GM19397 (cell line): ENCODE measurements around the gene GMDS.
"Not testable (repeated sequence)": the region's sequence is repeated elsewhere in the genome, so short reads cannot be mapped to it uniquely, and the experiment has no call there.

Experiments
- ATAC-seq: cut with Tn5 transposase; IDR thresholded peaks from one replicate; pipeline ENCODE4 v1.9.1; 2021; ENCODE audit warnings: mild to moderate bottlenecking, moderate library complexity; ENCODE audit not compliant: unreplicated experiment

The GMDS gene

GRCh38 chr6:1848752-1849151 is 396.7 kb downstream of the GMDS start:
- no peak for ATAC-seq

- no peak for ATAC-seq
Observed at GRCh38 chr6:1846611-1847010, 398.8 kb downstream of the GMDS start.

GRCh38 chr6:1845543-1845942 is 399.9 kb downstream of the GMDS start:
- ATAC-seq, result not testable (repeated sequence)

GRCh38 chr6:1842334-1842733 is 403.1 kb downstream of the GMDS start:
- no peak for ATAC-seq

GRCh38 chr6:1841136-1841535 is 404.3 kb downstream of the GMDS start:
- ATAC-seq, result no peak

GRCh38 chr6:1840491-1841121 is 404.8 kb downstream of the GMDS start:
- ATAC-seq, result no peak

GRCh38 chr6:1839361-1839760 is 406.0 kb downstream of the GMDS start:
- no peak for ATAC-seq

GRCh38 chr6:1838604-1839213 is 406.7 kb downstream of the GMDS start:
- ATAC-seq, result no peak

- ATAC-seq, result no peak
Observed at GRCh38 chr6:1837826-1838225, 407.6 kb downstream of the GMDS start.

- ATAC-seq, result no peak
Observed at GRCh38 chr6:1836690-1837089, 408.7 kb downstream of the GMDS start.

- no peak for ATAC-seq
Observed at GRCh38 chr6:1834646-1835516, 410.5 kb downstream of the GMDS start.

GRCh38 chr6:1834207-1834606 is 411.2 kb downstream of the GMDS start:
- ATAC-seq, result no peak

GRCh38 chr6:1832844-1833787 is 412.3 kb downstream of the GMDS start:
- no peak for ATAC-seq

- ATAC-seq, result no peak
Observed at GRCh38 chr6:1832358-1832757, 413.0 kb downstream of the GMDS start.

- ATAC-seq, result no peak
Observed at GRCh38 chr6:1827984-1828793, 417.2 kb downstream of the GMDS start.

- ATAC-seq, result no peak
Observed at GRCh38 chr6:1825926-1826325, 419.5 kb downstream of the GMDS start.

- ATAC-seq, result no peak
Observed at GRCh38 chr6:1825277-1825676, 420.1 kb downstream of the GMDS start.

- no peak for ATAC-seq
Observed at GRCh38 chr6:1821513-1822183, 423.8 kb downstream of the GMDS start.

GRCh38 chr6:1821164-1821512 is 424.3 kb downstream of the GMDS start:
- no peak for ATAC-seq

GRCh38 chr6:1820714-1821113 is 424.7 kb downstream of the GMDS start:
- ATAC-seq, result no peak
